Hepatocyte (in vitro differentiated cells): ENCODE data around the gene SAMD11.

ENCODE experiments used
- CTCF ChIP-seq: fragments of 200-600 bp; sonication (generic); IDR thresholded peaks from 2 replicates; pipeline ENCODE4 v1.5.1; 2016; ENCODE audit warnings: antibody characterized with exemption, mild to moderate bottlenecking; ENCODE audit not compliant: poor library complexity
- EZH2 ChIP-seq: fragments of 200-600 bp; sonication (generic); IDR thresholded peaks from 2 replicates; pipeline ENCODE4 v1.6.1; 2016; ENCODE audit warnings: antibody characterized with exemption, mild to moderate bottlenecking, borderline replicate concordance
- EZH2phosphoT487 ChIP-seq: fragments of 200-600 bp; sonication (generic); IDR thresholded peaks from one replicate; pipeline ENCODE4 v1.6.1; 2018; ENCODE audit warnings: antibody characterized with exemption, mild to moderate bottlenecking, low read depth, moderate library complexity; ENCODE audit not compliant: unreplicated experiment, severe bottlenecking

GRCh38 chr1:985126-985525 is 61.4 kb downstream of the SAMD11 start:
- TF ChIP-seq CTCF, result no peak
- no peak for TF ChIP-seq EZH2
- TF ChIP-seq EZH2phosphoT487, result no peak
